ENCODE results near the gene TCTN1. TPM values are rescaled to one million over a fixed set of nuclear protein-coding genes. Genes with fewer than 3 reads are reported as not detected.

The TCTN1 gene
- total RNA-seq, 2 donors from 2014 or later = 40.9 to 42.0 TPM

GRCh38 chr12:110677982-110678381 is 64.1 kb downstream of the TCTN1 start:
- Histone ChIP-seq H3K4me1 (ENCODE audit: control insufficient read depth in 1 of 2, low read depth in 2 of 2) (peaks cover 0 to 2% of the 10 kb centered on the region in 2 donors), H3K4me3 (no peak overlapping the region), H3K9me3 (peaks cover 6% of the 10 kb centered on the region), H3K27ac (no peak overlapping the region), H3K36me3 (no peaks in the 10 kb centered on the region), H3K27me3 (replicated peaks; ENCODE audit: insufficient read depth) (no peaks in the 10 kb centered on the region)
- TF ChIP-seq, protein P1, sequence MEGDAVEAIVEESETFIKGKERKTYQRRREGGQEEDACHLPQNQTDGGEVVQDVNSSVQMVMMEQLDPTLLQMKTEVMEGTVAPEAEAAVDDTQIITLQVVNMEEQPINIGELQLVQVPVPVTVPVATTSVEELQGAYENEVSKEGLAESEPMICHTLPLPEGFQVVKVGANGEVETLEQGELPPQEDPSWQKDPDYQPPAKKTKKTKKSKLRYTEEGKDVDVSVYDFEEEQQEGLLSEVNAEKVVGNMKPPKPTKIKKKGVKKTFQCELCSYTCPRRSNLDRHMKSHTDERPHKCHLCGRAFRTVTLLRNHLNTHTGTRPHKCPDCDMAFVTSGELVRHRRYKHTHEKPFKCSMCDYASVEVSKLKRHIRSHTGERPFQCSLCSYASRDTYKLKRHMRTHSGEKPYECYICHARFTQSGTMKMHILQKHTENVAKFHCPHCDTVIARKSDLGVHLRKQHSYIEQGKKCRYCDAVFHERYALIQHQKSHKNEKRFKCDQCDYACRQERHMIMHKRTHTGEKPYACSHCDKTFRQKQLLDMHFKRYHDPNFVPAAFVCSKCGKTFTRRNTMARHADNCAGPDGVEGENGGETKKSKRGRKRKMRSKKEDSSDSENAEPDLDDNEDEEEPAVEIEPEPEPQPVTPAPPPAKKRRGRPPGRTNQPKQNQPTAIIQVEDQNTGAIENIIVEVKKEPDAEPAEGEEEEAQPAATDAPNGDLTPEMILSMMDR (IDR thresholded peaks at IDR 0.05) = no peak
- ATAC-seq (ENCODE audit: insufficient number of reproducible peaks, low FRiP score, low read depth) = no peak
- no peak for DNase-seq (ENCODE audit: low spot score)

DNA sequence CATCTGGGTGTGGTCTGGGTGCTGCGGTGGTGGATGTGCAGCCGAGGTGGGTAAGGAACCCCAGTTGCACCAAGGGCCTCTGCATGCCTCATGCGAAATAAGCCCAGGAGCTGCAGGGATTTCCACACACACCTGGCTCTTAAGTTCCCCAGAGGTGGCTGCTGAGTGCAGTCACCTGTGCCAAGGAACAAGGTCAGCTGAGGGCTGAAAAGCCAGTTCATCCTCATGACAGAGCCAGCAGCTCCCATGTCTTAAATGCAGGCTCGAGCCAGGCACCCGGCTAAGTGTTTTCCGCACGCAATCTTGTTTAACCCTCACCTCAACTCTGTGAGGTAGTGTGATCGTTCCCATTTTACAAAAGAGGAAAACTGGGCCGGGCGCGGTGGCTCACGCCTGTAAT is 65.3 kb downstream of the TCTN1 start:
- no peak for DNase-seq (ENCODE audit: low spot score)
- TF ChIP-seq, protein P1 (IDR thresholded peaks at IDR 0.05) = no peak
- Histone ChIP-seq H3K36me3 (no peaks in the 10 kb centered on the region), H3K27ac (no peak overlapping the region), H3K9me3 (peaks cover 6% of the 10 kb centered on the region), H3K27me3 (replicated peaks; ENCODE audit: insufficient read depth) (no peaks in the 10 kb centered on the region), H3K4me3 (no peak overlapping the region), H3K4me1 (ENCODE audit: control insufficient read depth in 1 of 2, low read depth in 2 of 2) (peaks cover 0 to 2% of the 10 kb centered on the region in 2 donors)
- ATAC-seq (ENCODE audit: insufficient number of reproducible peaks, low FRiP score, low read depth) = no peak

DNA sequence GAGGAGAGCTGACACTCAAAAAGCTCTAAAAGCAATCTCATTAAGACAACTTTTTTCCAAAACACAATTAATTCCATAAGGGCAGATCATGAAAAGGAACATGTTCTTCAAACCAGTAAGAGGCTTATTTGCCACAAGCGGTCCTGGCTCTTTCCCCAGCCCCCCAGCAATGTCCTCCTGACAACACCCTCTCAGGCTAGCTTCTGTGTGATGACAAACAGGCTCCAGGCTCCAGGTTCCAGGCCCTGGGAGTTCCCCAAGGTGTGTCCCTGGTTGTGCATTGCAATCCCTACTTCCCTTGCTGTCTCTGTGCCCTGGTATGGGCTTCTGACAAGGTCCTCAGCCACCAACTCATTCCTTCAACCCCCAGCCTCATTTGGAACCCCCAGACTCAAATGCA is 66.1 kb downstream of the TCTN1 start:
- ATAC-seq (ENCODE audit: insufficient number of reproducible peaks, low FRiP score, low read depth) = no peak
- TF ChIP-seq, protein P1 (IDR thresholded peaks at IDR 0.05) = no peak

GRCh38 chr12:110683888-110684287 is 70.0 kb downstream of the TCTN1 start:
- TF ChIP-seq, protein P1 (IDR thresholded peaks at IDR 0.05) = no peak
- no peaks in the 10 kb centered on the region for H3K9me3 ChIP-seq
- no peak overlapping the region for H3K4me3 ChIP-seq
- no peak overlapping the region for H3K27ac ChIP-seq
- no peaks in the 10 kb centered on the region for H3K27me3 ChIP-seq (replicated peaks; ENCODE audit: insufficient read depth)
- no peak for ATAC-seq (ENCODE audit: insufficient number of reproducible peaks, low FRiP score, low read depth)
- H3K4me1 ChIP-seq (ENCODE audit: control insufficient read depth in 1 of 2, low read depth in 2 of 2) = peaks cover 0 to 13% of the 10 kb centered on the region in 2 donors
- no peak for DNase-seq (ENCODE audit: low spot score)
- H3K36me3 ChIP-seq = no peaks in the 10 kb centered on the region

More for the DNA sequence above, 66.1 kb downstream of the TCTN1 start:
- no peak overlapping the region for H3K4me3 ChIP-seq
- H3K9me3 ChIP-seq = peaks cover 2% of the 10 kb centered on the region
- no peak for DNase-seq (ENCODE audit: low spot score)
- peaks cover 0 to 2% of the 10 kb centered on the region in 2 donors for H3K4me1 ChIP-seq (ENCODE audit: control insufficient read depth in 1 of 2, low read depth in 2 of 2)
- no peak overlapping the region for H3K27ac ChIP-seq
- no peaks in the 10 kb centered on the region for H3K36me3 ChIP-seq
- H3K27me3 ChIP-seq (replicated peaks; ENCODE audit: insufficient read depth) = no peaks in the 10 kb centered on the region

GRCh38 chr12:110684312-110684836 is 70.4 kb downstream of the TCTN1 start:
- TF ChIP-seq, protein P1 (IDR thresholded peaks at IDR 0.05) = no peak
- DNase-seq (ENCODE audit: low spot score) (no peak), ATAC-seq (ENCODE audit: insufficient number of reproducible peaks, low FRiP score, low read depth) (no peak)
- H3K27me3 ChIP-seq (replicated peaks; ENCODE audit: insufficient read depth) = no peaks in the 10 kb centered on the region
- no peaks in the 10 kb centered on the region for H3K36me3 ChIP-seq
- H3K27ac ChIP-seq = no peak overlapping the region
- H3K4me1 ChIP-seq (ENCODE audit: control insufficient read depth in 1 of 2, low read depth in 2 of 2) = peaks cover 0 to 13% of the 10 kb centered on the region in 2 donors
- no peak overlapping the region for H3K4me3 ChIP-seq
- no peaks in the 10 kb centered on the region for H3K9me3 ChIP-seq
